ENCODE measurements around the gene CR2.
"Not testable (repeated sequence)": the region's sequence is repeated elsewhere in the genome, so short reads cannot be mapped to it uniquely, and the experiment has no call there.

CR2 gene

DNA sequence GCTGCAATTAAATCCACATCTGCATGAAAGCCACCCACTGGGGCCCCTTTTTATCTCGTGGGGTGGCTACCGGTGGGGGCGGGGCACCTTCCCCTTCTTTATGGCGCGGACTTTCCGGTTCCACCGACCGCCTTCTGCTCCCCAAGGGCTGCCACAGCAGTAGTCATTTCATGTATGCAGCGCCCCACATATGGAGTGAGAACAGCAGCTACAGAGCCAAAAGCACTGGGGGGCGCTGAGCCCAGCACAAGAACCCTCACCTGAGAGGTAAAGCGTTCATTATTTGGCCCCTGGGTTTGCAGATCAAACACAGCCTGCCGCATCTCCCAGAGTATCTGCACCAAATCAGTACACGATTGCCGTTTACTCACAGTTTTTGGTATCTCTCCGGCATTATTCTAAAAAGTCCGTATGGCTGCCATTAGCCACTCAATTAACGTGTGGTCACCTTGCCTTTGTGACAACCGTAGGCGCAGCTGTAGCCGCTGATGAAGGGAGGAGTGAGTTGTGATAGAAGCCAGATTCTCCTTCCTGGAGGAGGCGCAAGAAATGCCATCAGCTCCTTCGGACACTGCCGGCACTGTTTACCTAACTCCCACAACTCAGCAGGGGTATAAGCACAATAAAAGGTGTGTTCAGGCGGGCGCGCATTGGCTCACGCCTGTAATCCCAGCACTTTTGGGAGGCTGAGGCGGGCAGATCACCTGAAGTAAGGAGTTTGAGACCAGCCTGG lies 30.4 kb upstream of the CR2 start:
- Histone ChIP-seq H4K20me1 (no peaks in the 10 kb centered on the region), H3K4me2 (no peak overlapping the region), H3K9me3 (peaks cover 12% of the 10 kb centered on the region), H3K27ac (no peak overlapping the region), H3K36me3 (no peaks in the 10 kb centered on the region), H3K4me1 (peaks cover 8% of the 10 kb centered on the region; the same call in 1 of the 2 replicates), H3K9ac (no peak overlapping the region), H3K27me3 (no peaks in the 10 kb centered on the region), H3K4me3 (no peak overlapping the region)
- no peak for TF ChIP-seq Cebpa-rat (IDR thresholded peaks at IDR 0.05)

DNA sequence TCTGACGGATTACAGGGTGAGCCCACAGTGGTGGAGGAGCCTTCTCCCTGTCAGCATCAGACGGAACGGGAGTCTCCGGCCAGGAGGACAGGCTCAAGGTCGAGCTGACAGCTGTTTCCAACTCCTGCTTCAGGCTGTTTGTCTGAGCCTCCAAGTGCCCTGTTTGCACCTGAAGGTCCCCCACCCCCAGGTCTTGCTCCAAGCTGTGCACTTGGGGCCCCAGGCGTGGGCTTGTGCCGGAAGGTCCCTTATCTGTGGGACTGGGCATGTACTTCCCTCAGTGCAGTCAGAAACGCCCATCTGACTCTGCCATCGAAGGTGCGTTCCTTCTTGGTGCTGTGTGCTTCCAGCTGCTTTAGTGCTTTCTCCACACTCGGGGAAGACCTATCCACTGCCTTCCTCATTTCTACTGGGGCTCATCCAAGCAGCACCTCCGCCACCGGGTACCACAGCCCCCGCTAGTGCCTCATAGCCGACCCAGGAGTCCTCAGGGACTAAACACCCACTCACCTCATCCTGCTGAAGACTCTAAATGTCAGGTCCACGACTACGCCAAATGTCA lies 29.5 kb upstream of the CR2 start:
- Histone ChIP-seq H3K27me3 (no peaks in the 10 kb centered on the region), H4K20me1 (no peaks in the 10 kb centered on the region), H3K4me2 (no peak overlapping the region), H3K4me1 (peaks cover 11% of the 10 kb centered on the region), H3K9me3 (peaks cover 6% of the 10 kb centered on the region), H3K9ac (no peak overlapping the region), H3K36me3 (no peaks in the 10 kb centered on the region), H3K4me3 (no peak overlapping the region), H3K27ac (no peak overlapping the region)
- no peak for TF ChIP-seq Cebpa-rat (IDR thresholded peaks at IDR 0.05)

DNA sequence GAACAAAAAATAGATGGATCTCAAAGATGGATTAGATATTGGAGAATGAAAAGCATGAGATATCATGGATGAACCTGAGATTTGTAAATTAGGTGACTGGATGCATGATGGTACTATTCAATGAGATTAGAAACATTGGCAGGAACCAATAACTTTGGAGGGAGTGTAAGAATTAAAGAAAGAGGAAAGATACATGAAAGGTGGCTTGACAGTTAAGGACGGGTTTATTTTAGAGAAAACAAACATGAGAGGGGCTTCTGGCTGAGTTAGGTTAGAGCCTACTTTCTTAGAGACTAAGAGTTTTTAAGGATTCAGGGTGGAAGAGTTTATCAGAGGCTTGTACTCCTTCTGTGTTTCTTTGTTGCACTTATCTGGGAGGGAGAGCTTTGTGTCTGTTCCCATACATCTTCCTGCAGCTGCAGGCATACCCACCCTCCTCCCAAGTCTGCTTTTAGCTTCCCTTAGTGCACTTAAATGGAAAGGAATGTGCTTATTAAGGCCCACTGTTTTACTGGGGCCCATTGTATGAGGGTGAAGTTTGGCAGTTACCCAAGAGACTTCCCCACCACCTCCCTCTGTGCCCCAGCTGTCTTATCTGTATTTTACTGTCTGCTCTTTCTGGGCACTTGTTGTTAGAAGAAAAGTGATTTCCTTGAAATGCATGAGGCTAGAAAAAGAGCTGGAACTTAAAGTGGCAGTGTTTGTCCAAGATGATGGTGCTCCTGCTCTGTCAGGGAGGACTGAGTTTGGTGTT lies 26.1 kb upstream of the CR2 start:
- Histone ChIP-seq H3K27me3 (no peaks in the 10 kb centered on the region), H3K4me1 (peaks cover 40% of the 10 kb centered on the region), H3K36me3 (no peaks in the 10 kb centered on the region), H3K4me3 (no peak overlapping the region), H3K9me3 (no peaks in the 10 kb centered on the region), H3K27ac (no peak overlapping the region), H3K4me2 (no peak overlapping the region; the same call in 1 of the 2 replicates), H3K9ac (no peak overlapping the region), H4K20me1 (no peaks in the 10 kb centered on the region)
- no peak for TF ChIP-seq Cebpa-rat (IDR thresholded peaks at IDR 0.05)

DNA sequence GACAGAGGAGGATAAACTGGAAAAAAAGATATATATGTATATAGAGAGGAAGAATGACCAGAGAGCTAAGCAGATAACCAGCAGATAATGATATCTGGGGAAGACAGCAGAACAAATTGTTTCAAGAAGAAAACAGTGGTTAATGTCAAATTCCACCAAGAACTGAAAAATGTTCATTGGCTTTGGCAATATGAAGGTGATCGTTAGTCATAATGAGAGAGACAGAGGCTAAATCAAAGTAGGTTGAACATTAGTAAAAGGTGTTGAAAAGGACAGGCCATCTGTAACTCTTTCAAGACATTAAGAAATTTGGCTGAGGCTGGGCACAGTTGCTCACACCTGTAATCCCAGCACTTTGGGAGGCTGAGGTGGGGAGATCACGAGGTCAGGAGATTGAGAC lies 25.3 kb upstream of the CR2 start:
- H3K4me1 ChIP-seq = peaks cover 40% of the 10 kb centered on the region
- no peaks in the 10 kb centered on the region for H4K20me1 ChIP-seq
- no peak for TF ChIP-seq Cebpa-rat (IDR thresholded peaks at IDR 0.05)
- no peak overlapping the region for H3K4me2 ChIP-seq
- H3K4me3 ChIP-seq = no peak overlapping the region
- H3K9me3 ChIP-seq = no peaks in the 10 kb centered on the region
- no peak overlapping the region for H3K9ac ChIP-seq
- no peak overlapping the region for H3K27ac ChIP-seq
- H3K27me3 ChIP-seq = no peaks in the 10 kb centered on the region
- no peaks in the 10 kb centered on the region for H3K36me3 ChIP-seq

DNA sequence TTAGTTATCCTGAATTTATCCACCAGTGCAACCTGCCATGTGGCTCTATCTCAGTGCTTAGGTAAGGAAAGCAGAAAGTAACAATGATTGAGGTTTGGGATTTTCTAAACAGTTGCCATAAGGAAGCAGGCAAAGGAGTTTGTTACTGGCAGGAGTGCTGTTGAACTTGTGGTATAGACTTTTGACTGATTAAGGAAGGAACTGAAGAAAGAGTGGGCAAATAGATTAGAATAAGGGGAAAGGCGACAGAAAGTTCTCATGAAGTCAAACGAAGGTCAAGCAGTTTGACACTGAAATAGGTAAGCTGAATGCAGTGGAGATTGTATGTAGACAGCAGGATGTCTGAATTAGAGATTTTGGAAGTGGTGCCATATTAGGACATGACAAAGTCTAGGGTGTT lies 24.2 kb upstream of the CR2 start:
- Histone ChIP-seq H4K20me1 (no peaks in the 10 kb centered on the region), H3K27ac (no peak overlapping the region), H3K27me3 (no peaks in the 10 kb centered on the region), H3K9me3 (no peaks in the 10 kb centered on the region), H3K4me2 (peak overlapping the region; percentile 80), H3K4me3 (no peak overlapping the region), H3K4me1 (peaks cover 40% of the 10 kb centered on the region), H3K9ac (no peak overlapping the region), H3K36me3 (no peaks in the 10 kb centered on the region)
- TF ChIP-seq Cebpa-rat (IDR thresholded peaks at IDR 0.05) = no peak

DNA sequence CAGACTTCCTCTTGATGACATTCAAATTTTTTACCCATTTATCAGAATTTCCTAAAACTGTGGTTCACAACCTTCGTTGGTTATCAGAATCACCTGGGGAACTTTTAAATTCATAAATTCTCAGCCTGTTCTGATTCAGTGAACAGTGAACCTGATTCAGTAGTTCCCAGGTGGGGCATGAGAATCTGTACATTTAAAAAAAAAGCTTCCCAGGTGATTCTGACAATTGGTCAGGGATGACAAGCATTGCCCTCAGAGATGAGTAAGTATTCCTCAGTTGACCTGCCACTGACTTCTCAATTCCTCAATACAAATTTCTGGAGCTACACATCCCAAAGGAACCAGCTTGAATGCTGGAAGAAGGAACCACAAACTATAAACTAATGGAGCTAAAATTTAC lies 23.5 kb upstream of the CR2 start:
- no peak for TF ChIP-seq Cebpa-rat (IDR thresholded peaks at IDR 0.05)
- no peak overlapping the region for H3K9ac ChIP-seq
- H3K27me3 ChIP-seq = no peaks in the 10 kb centered on the region
- H4K20me1 ChIP-seq = no peaks in the 10 kb centered on the region
- H3K36me3 ChIP-seq = no peaks in the 10 kb centered on the region
- H3K27ac ChIP-seq = no peak overlapping the region
- no peaks in the 10 kb centered on the region for H3K9me3 ChIP-seq
- H3K4me2 ChIP-seq = peak overlapping the region; percentile 80
- H3K4me1 ChIP-seq = peaks cover 40% of the 10 kb centered on the region
- no peak overlapping the region for H3K4me3 ChIP-seq

DNA sequence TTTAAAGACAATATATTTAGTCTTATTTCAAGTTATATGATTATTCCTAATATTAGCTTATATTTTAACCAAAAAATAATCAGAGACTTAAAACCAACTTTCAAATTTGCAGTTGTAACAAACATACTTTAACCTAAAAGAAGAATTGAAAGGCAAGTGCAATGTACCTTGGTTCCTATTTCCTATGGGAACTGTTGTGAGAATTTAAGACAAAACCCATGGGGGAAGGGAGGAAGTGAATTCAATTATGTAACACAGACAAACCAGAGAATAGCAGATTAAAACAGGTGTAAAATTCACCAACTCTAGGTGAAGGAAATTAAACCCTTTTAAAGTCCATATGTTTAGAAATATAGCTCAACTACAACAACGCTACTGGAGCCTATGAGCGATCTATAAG lies 22.6 kb upstream of the CR2 start:
- peak overlapping the region; percentile 80 for H3K4me2 ChIP-seq
- TF ChIP-seq Cebpa-rat (IDR thresholded peaks at IDR 0.05) = no peak
- H3K4me1 ChIP-seq = peaks cover 40% of the 10 kb centered on the region

DNA sequence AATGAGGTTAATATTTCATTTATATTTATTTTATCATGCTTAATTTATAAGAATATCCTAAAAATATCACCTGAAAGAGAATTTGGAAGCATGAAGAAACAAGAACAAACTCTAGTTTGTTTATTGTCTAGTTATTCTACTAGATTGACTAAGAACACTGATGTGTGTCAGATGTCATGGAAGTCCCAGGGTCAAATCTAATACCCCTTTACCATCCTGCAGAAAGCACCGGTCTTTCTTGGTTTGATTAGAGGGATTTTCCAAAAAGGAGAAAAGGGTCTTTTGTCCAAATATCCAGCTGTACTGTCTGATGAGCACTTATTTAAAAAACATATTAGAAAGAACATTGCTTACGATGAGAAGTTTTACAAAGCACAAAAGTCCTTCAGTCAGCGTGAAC lies 20.7 kb upstream of the CR2 start:
- TF ChIP-seq Cebpa-rat (IDR thresholded peaks at IDR 0.05) = no peak

More for the DNA sequence above, 22.6 kb upstream of the CR2 start:
- Histone ChIP-seq H3K27ac (no peak overlapping the region), H3K4me3 (no peak overlapping the region), H3K9ac (no peak overlapping the region), H3K27me3 (no peaks in the 10 kb centered on the region), H3K9me3 (no peaks in the 10 kb centered on the region), H4K20me1 (no peaks in the 10 kb centered on the region), H3K36me3 (no peaks in the 10 kb centered on the region)

DNA sequence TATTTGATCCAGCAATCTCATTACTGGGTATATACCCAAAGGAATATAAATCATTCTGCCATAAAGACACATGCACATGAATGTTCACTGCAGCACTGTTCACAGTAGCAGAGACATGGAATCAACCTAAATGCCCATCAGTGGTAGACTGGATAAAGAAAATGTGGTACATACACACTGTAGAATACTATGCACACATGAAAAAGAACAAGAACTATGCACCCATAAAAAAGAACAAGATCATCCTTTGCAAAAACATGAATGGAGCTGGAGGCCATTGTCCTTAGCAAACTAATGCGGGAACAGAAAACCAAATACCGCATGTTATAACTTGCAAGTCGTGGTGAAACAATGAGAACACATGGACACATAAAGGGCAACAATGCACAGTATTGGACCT lies 17.4 kb upstream of the CR2 start:
- H3K4me3 ChIP-seq, H3K27me3 ChIP-seq, H3K4me1 ChIP-seq, H3K9me3 ChIP-seq, H4K20me1 ChIP-seq, H3K9ac ChIP-seq, H3K36me3 ChIP-seq, H3K4me2 ChIP-seq, H3K27ac ChIP-seq: not testable (repeated sequence)

More for the DNA sequence above, 20.7 kb upstream of the CR2 start:
- no peaks in the 10 kb centered on the region for H3K9me3 ChIP-seq
- H3K9ac ChIP-seq = no peak overlapping the region
- no peak overlapping the region for H3K4me2 ChIP-seq
- no peak overlapping the region for H3K27ac ChIP-seq
- H3K4me3 ChIP-seq = no peak overlapping the region
- peaks cover 32% of the 10 kb centered on the region for H3K4me1 ChIP-seq
- no peaks in the 10 kb centered on the region for H3K27me3 ChIP-seq
- no peaks in the 10 kb centered on the region for H3K36me3 ChIP-seq
- H4K20me1 ChIP-seq = no peaks in the 10 kb centered on the region

DNA sequence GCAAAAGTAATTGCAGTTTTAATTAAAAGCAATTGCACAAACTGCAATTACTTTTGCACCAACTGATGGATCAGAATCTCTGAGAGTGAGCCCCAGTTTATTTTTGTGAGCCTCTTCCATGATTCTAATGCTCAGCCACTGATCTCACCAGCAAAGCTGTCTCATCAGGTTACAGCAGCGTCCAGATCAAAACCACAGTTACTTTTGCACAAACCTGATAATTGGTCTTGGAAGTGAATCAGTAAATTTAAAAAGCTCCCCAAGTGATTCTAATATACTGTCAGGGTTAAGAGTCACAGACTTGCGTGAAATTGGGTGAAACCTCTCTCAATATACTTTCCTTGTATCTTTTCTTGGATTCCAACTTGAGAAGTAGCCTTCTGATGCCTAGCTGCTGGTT lies 13.5 kb upstream of the CR2 start:
- no peaks in the 10 kb centered on the region for H3K9me3 ChIP-seq
- no peak overlapping the region for H3K9ac ChIP-seq
- H3K36me3 ChIP-seq = no peaks in the 10 kb centered on the region
- H3K27me3 ChIP-seq = no peaks in the 10 kb centered on the region
- no peak for TF ChIP-seq Cebpa-rat (IDR thresholded peaks at IDR 0.05)
- no peak overlapping the region for H3K4me2 ChIP-seq
- no peaks in the 10 kb centered on the region for H3K4me1 ChIP-seq
- no peak overlapping the region for H3K27ac ChIP-seq
- no peaks in the 10 kb centered on the region for H4K20me1 ChIP-seq
- H3K4me3 ChIP-seq = no peak overlapping the region
